Measurements from ENCODE around the gene CRY2. TPM values are rescaled to one million over a fixed set of nuclear protein-coding genes. Genes with fewer than 3 reads are reported as not detected.
A peak's percentile ranks its signal among the peaks of the same experiment; 100 is the strongest.

Gene CRY2
- total and polyA plus RNA-seq, 10 donors = 5.6 to 39.2 (median 32.6) TPM

GRCh38 chr11:45856044-45856468 is 8.8 kb downstream of the CRY2 start:
- Histone ChIP-seq H3K4me3 (no peak overlapping the region), H3K27me3 (replicated peaks in 1 of 7) (no peaks in the 10 kb centered on the region), H3K4me1 (peaks cover 47 to 91% (median 63%) of the 10 kb centered on the region in 6 donors), H3K27ac (peak overlapping the region in 1 of 8 donors; percentile 24), H3K36me3 (peaks cover 5 to 70% (median 45%) of the 10 kb centered on the region in 6 donors), H3K9me3 (no peaks in the 10 kb centered on the region)
- DNase-seq = no peak
- 78 to 95% (median 86%) methylated on average over 5 to 6 of the region's 6 CpGs for WGBS, 5 donors
- intact Hi-C loops (cut with DNase I; ENCODE audit: low total_unique reads) = no loop called here
- TF ChIP-seq POLR2A (IDR thresholded peaks at IDR 0.05) = no peak
- TF ChIP-seq CTCF (IDR thresholded peaks at IDR 0.05 in 8 of 11, conservative IDR thresholded peaks at IDR 0.05 in 3 of 11) = no peak
- TF ChIP-seq POLR2AphosphoS5 (IDR thresholded peaks at IDR 0.05) = no peak

GRCh38 chr11:45857961-45858474 is 10.7 kb downstream of the CRY2 start:
- peak overlapping the region in 6 of 8 donors; percentile 13 to 78 (median 60) for H3K27ac ChIP-seq
- no peak for DNase-seq
- H3K4me3 ChIP-seq = no peak overlapping the region
- no peaks in the 10 kb centered on the region for H3K27me3 ChIP-seq (replicated peaks in 1 of 7)
- no peaks in the 10 kb centered on the region for H3K9me3 ChIP-seq
- TF ChIP-seq POLR2AphosphoS5 (IDR thresholded peaks at IDR 0.05) (peak in 1 of 3 donors; percentile 61), CTCF (IDR thresholded peaks at IDR 0.05 in 8 of 11, conservative IDR thresholded peaks at IDR 0.05 in 3 of 11) (no peak)
- H3K4me1 ChIP-seq = peaks cover 29 to 71% (median 44%) of the 10 kb centered on the region in 6 donors
- intact Hi-C loops (cut with DNase I; ENCODE audit: low total_unique reads) = no loop called here
- WGBS, 5 donors = 41 to 70% (median 59%) methylated on average over 2 of the region's 2 CpGs
- H3K36me3 ChIP-seq = peaks cover 5 to 89% (median 64%) of the 10 kb centered on the region in 6 donors

GRCh38 chr11:45858751-45859398 is 11.6 kb downstream of the CRY2 start:
- WGBS, 5 donors = 76 to 87% (median 82%) methylated on average over 5 of the region's 5 CpGs
- Histone ChIP-seq H3K4me1 (peaks cover 29 to 63% (median 35%) of the 10 kb centered on the region in 6 donors), H3K27ac (peak overlapping the region in 6 of 8 donors; percentile 13 to 78 (median 60)), H3K36me3 (peaks cover 10 to 92% (median 73%) of the 10 kb centered on the region in 6 donors), H3K27me3 (replicated peaks in 1 of 7) (no peaks in the 10 kb centered on the region), H3K9me3 (no peaks in the 10 kb centered on the region), H3K4me3 (no peak overlapping the region)
- TF ChIP-seq CTCF (IDR thresholded peaks at IDR 0.05 in 8 of 11, conservative IDR thresholded peaks at IDR 0.05 in 3 of 11) (no peak), POLR2AphosphoS5 (IDR thresholded peaks at IDR 0.05) (no peak), POLR2A (IDR thresholded peaks at IDR 0.05) (no peak)
- intact Hi-C loops (cut with DNase I; ENCODE audit: low total_unique reads) = no loop called here
- no peak for DNase-seq

GRCh38 chr11:45859661-45860140 is 12.4 kb downstream of the CRY2 start:
- H3K9me3 ChIP-seq = no peaks in the 10 kb centered on the region
- peak; percentile 89 for DNase-seq
- H3K27me3 ChIP-seq (replicated peaks in 1 of 7) = no peaks in the 10 kb centered on the region
- 57 to 79% (median 70%) methylated on average over 12 of the region's 12 CpGs for WGBS, 5 donors
- peak overlapping the region in 6 of 8 donors; percentile 9 to 78 (median 60) for H3K27ac ChIP-seq
- intact Hi-C loops (cut with DNase I; ENCODE audit: low total_unique reads) = no loop called here
- no peak overlapping the region for H3K4me3 ChIP-seq
- TF ChIP-seq CTCF (IDR thresholded peaks at IDR 0.05 in 8 of 11, conservative IDR thresholded peaks at IDR 0.05 in 3 of 11) (no peak), POLR2AphosphoS5 (IDR thresholded peaks at IDR 0.05) (peak; percentile 77 to 90 (median 87))
- peaks cover 29 to 55% (median 33%) of the 10 kb centered on the region in 6 donors for H3K4me1 ChIP-seq
- H3K36me3 ChIP-seq = peaks cover 10 to 98% (median 81%) of the 10 kb centered on the region in 6 donors

Data from spleen (tissue), 11 donors.